Keratinocyte (primary cell): ENCODE measurements around the gene RHPN2. TPM values are rescaled to one million over a fixed set of nuclear protein-coding genes. Genes with fewer than 3 reads are reported as not detected.
"Not testable (repeated sequence)": the region's sequence is repeated elsewhere in the genome, so short reads cannot be mapped to it uniquely, and the experiment has no call there.

Experiments
- DNase-seq: peaks from one replicate; pipeline ENCODE4 v3.0.0-alpha.2; 2011; ENCODE audit warnings: low read depth, missing footprints, low spot score
- FAIRE-seq: peaks from 2 replicates; lab custom pipeline; 2011; peaks lifted over from hg19 to GRCh38; lab: Jason Lieb, UNC
- H2AFZ ChIP-seq: 2 replicates; pipeline ENCODE4 v1.6.0; 2012; ENCODE audit warnings: low read length, control low read depth, inconsistent platforms; ENCODE audit not compliant: control insufficient read depth
- H3K27ac ChIP-seq: 2 replicates; pipeline ENCODE4 v1.5.1; 2011; ENCODE audit warnings: low read length; ENCODE audit not compliant: control insufficient read depth, insufficient read depth
- H3K27me3 ChIP-seq: 3 replicates; pipeline ENCODE4 v1.6.0; 2011; ENCODE audit warnings: low read length; ENCODE audit not compliant: control insufficient read depth, insufficient read depth; ENCODE audit errors: extremely low read depth
- H3K36me3 ChIP-seq, 2 experiments: 2 replicates in 1 of 2; 3 replicates in 1 of 2; pipeline ENCODE4 v1.5.1; 2011; ENCODE audit warnings: low read length in 2 of 2, mild to moderate bottlenecking in 1 of 2; ENCODE audit not compliant: control insufficient read depth in 2 of 2, insufficient read depth in 2 of 2; ENCODE audit errors: extremely low read depth in 1 of 2
- H3K4me1 ChIP-seq: 3 replicates; pipeline ENCODE4 v1.5.1; 2011; ENCODE audit warnings: low read length; ENCODE audit not compliant: control insufficient read depth, insufficient read depth; ENCODE audit errors: extremely low read depth
- H3K4me2 ChIP-seq: 3 replicates; pipeline ENCODE4 v1.6.0; 2011; ENCODE audit warnings: low read depth, low read length; ENCODE audit not compliant: control insufficient read depth, insufficient read depth; ENCODE audit errors: extremely low read depth
- H3K4me3 ChIP-seq, 3 experiments: fragments of 200-600 bp in 1 of 3; sonication (generic) in 1 of 3; 2 replicates in 2 of 3; 3 replicates in 1 of 3; pipeline ENCODE4 v1.5.1; 2011 to 2016; ENCODE audit warnings: low read length in 3 of 3, mild to moderate bottlenecking in 3 of 3, control low read depth in 2 of 3, inconsistent platforms in 1 of 3, low read depth in 1 of 3, mixed read lengths in 1 of 3, mixed run types in 1 of 3, moderate library complexity in 1 of 3; ENCODE audit not compliant: control insufficient read depth in 2 of 3, insufficient read depth in 2 of 3; ENCODE audit errors: extremely low read depth in 1 of 3
- H3K79me2 ChIP-seq: 2 replicates; pipeline ENCODE4 v1.6.0; 2012; ENCODE audit warnings: low read length; ENCODE audit not compliant: control insufficient read depth, insufficient read depth
- H3K9ac ChIP-seq: 3 replicates; pipeline ENCODE4 v1.6.0; 2011; ENCODE audit warnings: low read length; ENCODE audit not compliant: control insufficient read depth, insufficient read depth; ENCODE audit errors: extremely low read depth
- H3K9me1 ChIP-seq: 3 replicates; pipeline ENCODE4 v1.6.0; 2011; ENCODE audit warnings: low read length; ENCODE audit not compliant: control insufficient read depth, insufficient read depth; ENCODE audit errors: extremely low read depth
- H3K9me3 ChIP-seq: 2 replicates; pipeline ENCODE4 v1.5.1; 2012; ENCODE audit warnings: low read depth, low read length; ENCODE audit not compliant: control insufficient read depth
- H4K20me1 ChIP-seq: 3 replicates; pipeline ENCODE4 v1.6.0; 2011; ENCODE audit warnings: low read length; ENCODE audit not compliant: control insufficient read depth, insufficient read depth; ENCODE audit errors: extremely low read depth
- EZH2 ChIP-seq: IDR thresholded peaks from one replicate; pipeline ENCODE4 v1.6.1; 2012; ENCODE audit warnings: inconsistent platforms, mild to moderate bottlenecking, low read length, moderate library complexity
- dilution Hi-C: fragments of 300-500 bp; cut with MboI; formaldehyde crosslinking; loops from one replicate; pipeline ENCODE4 v1.7.0; 2020; ENCODE audit warnings: low sequenced_read_pairs; ENCODE audit not compliant: extremely low pct_ligation_motif_present
- polyA plus RNA-seq, 5 experiments: library from polyadenylated mRNA; depleted of rRNA in 3 of 5; stranded (reverse) in 3 of 5; stranded (forward) in 1 of 5; unstranded in 1 of 5; fragments of >200 nt; gene quantifications; 1 replicate in 1 of 5; 2 replicates in 3 of 5; 3 replicates in 1 of 5; pipeline versions ENCODE4 v1.2.1 to v1.2.3, GENCODE V29; 2011 to 2012; ENCODE audit warnings: missing spikeins in 2 of 5, low read depth in 1 of 5, low replicate concordance in 1 of 5
- TF ChIP-seq, protein P1 (sequence below), 3 experiments: IDR thresholded peaks in 1 of 3; conservative IDR thresholded peaks in 1 of 3; optimal IDR thresholded peaks in 1 of 3; 2 replicates in 2 of 3; 3 replicates in 1 of 3; pipeline versions ENCODE3 to v1.5.1; 2011; ENCODE audit warnings: low read length in 3 of 3, mild to moderate bottlenecking in 3 of 3, moderate library complexity in 2 of 3, control low read depth in 1 of 3, inconsistent platforms in 1 of 3; ENCODE audit not compliant: insufficient read depth in 2 of 3; ENCODE audit errors: extremely low read depth in 1 of 3

RHPN2 gene
- polyA plus RNA-seq, 1 donor (not counting 4 experiments of a cell fraction or from before 2014, with no cell fraction given): 6.6 TPM

DNA sequence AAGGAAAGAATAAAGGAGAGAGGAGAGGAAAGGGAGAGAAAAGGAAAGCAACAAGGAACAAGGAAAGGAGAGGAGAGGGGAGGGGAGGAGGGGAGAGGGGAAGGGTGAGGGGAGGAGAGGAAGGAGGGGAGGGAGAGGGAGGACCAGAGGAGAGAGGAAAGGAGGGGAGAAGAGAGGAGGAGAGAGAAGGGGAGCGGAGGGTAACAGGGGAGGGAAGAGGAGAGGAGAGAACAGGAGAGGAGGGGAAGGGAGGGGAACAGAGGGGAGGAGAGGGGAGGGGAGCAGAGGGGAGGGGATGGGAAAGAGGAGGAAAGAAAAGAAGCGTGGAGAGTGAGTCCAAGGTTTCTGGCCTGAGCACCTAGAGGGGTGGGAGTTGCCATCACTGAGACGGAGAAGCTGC is 66.0 kb downstream of the RHPN2 start:
- dilution Hi-C loops: no loop called here
- DNase-seq: no peak
- no peaks in the 10 kb centered on the region for H3K9me1 ChIP-seq
- no peak overlapping the region for H3K4me2 ChIP-seq
- no peaks in the 10 kb centered on the region for H3K27me3 ChIP-seq
- no peaks in the 10 kb centered on the region for H3K4me1 ChIP-seq
- no peaks in the 10 kb centered on the region for H4K20me1 ChIP-seq
- H3K36me3 ChIP-seq: peaks cover 0 to 3% of the 10 kb centered on the region in 2 experiments
- no peak overlapping the region for H3K4me3 ChIP-seq
- no peaks in the 10 kb centered on the region for H3K9me3 ChIP-seq
- no peak overlapping the region for H3K9ac ChIP-seq
- no peak for FAIRE-seq
- no peak overlapping the region for H2AFZ ChIP-seq
- no peak overlapping the region for H3K27ac ChIP-seq
- TF ChIP-seq, protein P1, sequence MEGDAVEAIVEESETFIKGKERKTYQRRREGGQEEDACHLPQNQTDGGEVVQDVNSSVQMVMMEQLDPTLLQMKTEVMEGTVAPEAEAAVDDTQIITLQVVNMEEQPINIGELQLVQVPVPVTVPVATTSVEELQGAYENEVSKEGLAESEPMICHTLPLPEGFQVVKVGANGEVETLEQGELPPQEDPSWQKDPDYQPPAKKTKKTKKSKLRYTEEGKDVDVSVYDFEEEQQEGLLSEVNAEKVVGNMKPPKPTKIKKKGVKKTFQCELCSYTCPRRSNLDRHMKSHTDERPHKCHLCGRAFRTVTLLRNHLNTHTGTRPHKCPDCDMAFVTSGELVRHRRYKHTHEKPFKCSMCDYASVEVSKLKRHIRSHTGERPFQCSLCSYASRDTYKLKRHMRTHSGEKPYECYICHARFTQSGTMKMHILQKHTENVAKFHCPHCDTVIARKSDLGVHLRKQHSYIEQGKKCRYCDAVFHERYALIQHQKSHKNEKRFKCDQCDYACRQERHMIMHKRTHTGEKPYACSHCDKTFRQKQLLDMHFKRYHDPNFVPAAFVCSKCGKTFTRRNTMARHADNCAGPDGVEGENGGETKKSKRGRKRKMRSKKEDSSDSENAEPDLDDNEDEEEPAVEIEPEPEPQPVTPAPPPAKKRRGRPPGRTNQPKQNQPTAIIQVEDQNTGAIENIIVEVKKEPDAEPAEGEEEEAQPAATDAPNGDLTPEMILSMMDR (optimal IDR thresholded peaks at IDR 0.05 in 1 of 3, IDR thresholded peaks at IDR 0.05 in 1 of 3, conservative IDR thresholded peaks at IDR 0.05 in 1 of 3; ENCODE audit: extremely low read depth in 1 of 3, insufficient read depth in 2 of 3, low read length in 3 of 3): no peak
- no peak for TF ChIP-seq EZH2
- H3K79me2 ChIP-seq: no peaks in the 10 kb centered on the region

DNA sequence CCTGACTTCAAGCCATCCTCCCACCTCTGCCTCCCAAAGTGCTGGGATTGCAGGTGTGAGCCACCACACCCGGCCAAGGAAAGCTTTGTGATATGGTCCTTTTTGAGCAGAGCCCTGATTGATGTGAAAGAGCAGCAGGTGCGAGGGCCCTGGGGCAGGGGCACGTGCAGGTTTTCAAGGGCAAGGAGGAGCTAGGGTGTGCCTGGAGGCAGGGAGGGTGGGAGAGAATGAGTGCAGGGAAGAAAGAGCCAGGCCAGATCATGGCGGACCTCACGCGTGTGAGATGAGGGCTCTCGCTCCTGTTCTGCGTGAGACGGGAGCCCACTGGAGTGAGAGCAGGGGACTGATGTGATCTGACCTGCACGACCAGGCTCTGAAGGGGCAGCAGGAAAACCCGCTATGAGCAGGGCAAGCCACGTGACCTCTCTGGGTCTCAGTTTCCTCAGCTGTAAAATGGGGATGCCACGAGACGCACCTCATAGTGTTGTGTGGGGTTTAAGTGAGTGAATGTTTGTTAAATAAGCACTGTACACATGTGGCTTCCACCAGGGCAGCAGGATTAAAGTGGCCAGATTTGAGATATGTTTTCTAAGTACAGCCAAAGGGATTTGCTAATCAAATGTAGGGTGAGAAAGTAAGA is 66.9 kb downstream of the RHPN2 start:
- dilution Hi-C loops: no loop called here
- peaks cover 0 to 3% of the 10 kb centered on the region in 2 experiments for H3K36me3 ChIP-seq

DNA sequence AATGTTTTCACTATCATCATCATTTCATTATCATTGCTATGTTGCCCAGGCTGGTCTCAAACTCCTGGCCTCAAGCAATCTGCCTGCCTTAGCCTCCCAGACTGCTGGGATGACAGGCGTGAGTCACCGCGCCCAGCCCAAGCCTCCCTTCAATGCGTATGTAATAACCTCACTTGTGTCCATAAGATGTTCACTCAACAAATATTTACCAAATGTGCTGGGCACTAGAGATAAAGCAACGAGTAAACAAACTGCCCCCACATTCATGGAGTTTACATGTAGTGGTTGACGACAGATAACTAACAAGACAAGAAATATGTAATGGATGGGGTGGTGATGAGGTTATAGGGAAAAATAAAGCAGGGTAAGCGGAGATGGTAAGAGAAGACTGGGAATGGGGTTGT is 67.6 kb downstream of the RHPN2 start:
- H3K27ac ChIP-seq, H4K20me1 ChIP-seq, H2AFZ ChIP-seq, DNase-seq, H3K36me3 ChIP-seq, H3K9me3 ChIP-seq, H3K9ac ChIP-seq, dilution Hi-C loops, H3K4me1 ChIP-seq, FAIRE-seq, H3K79me2 ChIP-seq, H3K9me1 ChIP-seq, H3K4me2 ChIP-seq, H3K27me3 ChIP-seq, H3K4me3 ChIP-seq: not testable (repeated sequence)

More for the DNA sequence above, 66.9 kb downstream of the RHPN2 start:
- H3K4me1 ChIP-seq: no peaks in the 10 kb centered on the region
- H3K9me1 ChIP-seq: no peaks in the 10 kb centered on the region
- DNase-seq: no peak
- no peak overlapping the region for H3K27ac ChIP-seq
- no peak overlapping the region for H3K4me3 ChIP-seq
- H4K20me1 ChIP-seq: no peaks in the 10 kb centered on the region
- H2AFZ ChIP-seq: no peak overlapping the region
- no peaks in the 10 kb centered on the region for H3K79me2 ChIP-seq
- H3K9me3 ChIP-seq: no peaks in the 10 kb centered on the region
- H3K4me2 ChIP-seq: no peak overlapping the region
- FAIRE-seq: no peak
- no peak for TF ChIP-seq EZH2
- TF ChIP-seq, protein P1 (optimal IDR thresholded peaks at IDR 0.05 in 1 of 3, IDR thresholded peaks at IDR 0.05 in 1 of 3, conservative IDR thresholded peaks at IDR 0.05 in 1 of 3; ENCODE audit: extremely low read depth in 1 of 3, insufficient read depth in 2 of 3, low read length in 3 of 3): no peak
- no peak overlapping the region for H3K9ac ChIP-seq
- H3K27me3 ChIP-seq: no peaks in the 10 kb centered on the region

DNA sequence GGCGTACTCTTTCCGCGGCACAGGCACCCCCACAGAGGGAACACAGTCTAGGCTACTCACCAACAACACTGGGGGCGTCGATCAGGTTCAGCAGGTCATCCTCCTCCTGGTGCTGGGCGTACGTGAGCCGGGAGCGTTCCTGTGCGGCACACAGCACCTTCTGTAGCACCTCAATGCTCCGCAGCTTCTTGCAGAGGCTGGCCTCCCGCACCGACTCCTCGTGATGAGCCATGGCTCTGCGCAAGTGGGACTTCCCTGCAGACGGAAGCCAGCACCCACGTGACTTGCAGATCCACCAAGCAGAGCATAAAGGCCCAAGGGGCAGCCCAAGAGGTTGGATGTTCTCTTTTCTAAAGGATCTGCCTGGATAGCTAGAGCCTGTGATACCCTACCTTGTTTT is 68.7 kb downstream of the RHPN2 start:
- dilution Hi-C loops, H3K27ac ChIP-seq, H3K9me3 ChIP-seq, H3K27me3 ChIP-seq, H2AFZ ChIP-seq, DNase-seq, H3K4me2 ChIP-seq, H3K9me1 ChIP-seq, FAIRE-seq, H3K4me1 ChIP-seq, H3K9ac ChIP-seq, H3K4me3 ChIP-seq, H3K36me3 ChIP-seq, H4K20me1 ChIP-seq, H3K79me2 ChIP-seq: not testable (repeated sequence)
